VCaP (cell line): ENCODE data around the gene CTNND2.

ENCODE experiments used
- H3K27ac ChIP-seq: fragments of 450-650 bp; 2 replicates; pipeline ENCODE4 v1.5.1; 2017
- TF ChIP-seq, protein P1 (sequence below): fragments of 450-650 bp; conservative IDR thresholded peaks from 2 replicates; pipeline ENCODE4 v1.5.1; 2017; ENCODE audit warnings: mild to moderate bottlenecking, moderate library complexity

CTNND2 gene

DNA sequence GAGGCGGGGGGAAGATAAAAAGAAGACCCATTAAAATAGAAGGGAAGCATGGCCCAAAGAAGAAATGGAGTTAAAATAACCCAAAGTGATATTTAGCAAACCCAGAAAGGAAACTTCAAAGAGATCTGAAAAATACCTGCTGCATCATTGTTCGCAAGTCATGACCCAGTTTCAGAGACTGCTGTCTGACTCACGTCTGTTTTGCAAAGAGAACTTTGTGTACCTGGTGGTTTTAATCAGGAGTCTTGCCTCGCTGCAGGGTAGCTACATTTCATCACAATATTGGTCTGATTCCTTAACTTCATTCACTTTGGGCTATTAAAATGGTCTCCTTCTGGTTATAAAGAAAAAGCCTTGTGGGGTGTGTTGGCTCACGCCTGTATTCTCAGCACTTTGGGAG, 682.1 kb downstream of the CTNND2 start:
- TF ChIP-seq, protein P1, sequence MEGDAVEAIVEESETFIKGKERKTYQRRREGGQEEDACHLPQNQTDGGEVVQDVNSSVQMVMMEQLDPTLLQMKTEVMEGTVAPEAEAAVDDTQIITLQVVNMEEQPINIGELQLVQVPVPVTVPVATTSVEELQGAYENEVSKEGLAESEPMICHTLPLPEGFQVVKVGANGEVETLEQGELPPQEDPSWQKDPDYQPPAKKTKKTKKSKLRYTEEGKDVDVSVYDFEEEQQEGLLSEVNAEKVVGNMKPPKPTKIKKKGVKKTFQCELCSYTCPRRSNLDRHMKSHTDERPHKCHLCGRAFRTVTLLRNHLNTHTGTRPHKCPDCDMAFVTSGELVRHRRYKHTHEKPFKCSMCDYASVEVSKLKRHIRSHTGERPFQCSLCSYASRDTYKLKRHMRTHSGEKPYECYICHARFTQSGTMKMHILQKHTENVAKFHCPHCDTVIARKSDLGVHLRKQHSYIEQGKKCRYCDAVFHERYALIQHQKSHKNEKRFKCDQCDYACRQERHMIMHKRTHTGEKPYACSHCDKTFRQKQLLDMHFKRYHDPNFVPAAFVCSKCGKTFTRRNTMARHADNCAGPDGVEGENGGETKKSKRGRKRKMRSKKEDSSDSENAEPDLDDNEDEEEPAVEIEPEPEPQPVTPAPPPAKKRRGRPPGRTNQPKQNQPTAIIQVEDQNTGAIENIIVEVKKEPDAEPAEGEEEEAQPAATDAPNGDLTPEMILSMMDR, result no peak
- H3K27ac ChIP-seq, result no peak overlapping the region

DNA sequence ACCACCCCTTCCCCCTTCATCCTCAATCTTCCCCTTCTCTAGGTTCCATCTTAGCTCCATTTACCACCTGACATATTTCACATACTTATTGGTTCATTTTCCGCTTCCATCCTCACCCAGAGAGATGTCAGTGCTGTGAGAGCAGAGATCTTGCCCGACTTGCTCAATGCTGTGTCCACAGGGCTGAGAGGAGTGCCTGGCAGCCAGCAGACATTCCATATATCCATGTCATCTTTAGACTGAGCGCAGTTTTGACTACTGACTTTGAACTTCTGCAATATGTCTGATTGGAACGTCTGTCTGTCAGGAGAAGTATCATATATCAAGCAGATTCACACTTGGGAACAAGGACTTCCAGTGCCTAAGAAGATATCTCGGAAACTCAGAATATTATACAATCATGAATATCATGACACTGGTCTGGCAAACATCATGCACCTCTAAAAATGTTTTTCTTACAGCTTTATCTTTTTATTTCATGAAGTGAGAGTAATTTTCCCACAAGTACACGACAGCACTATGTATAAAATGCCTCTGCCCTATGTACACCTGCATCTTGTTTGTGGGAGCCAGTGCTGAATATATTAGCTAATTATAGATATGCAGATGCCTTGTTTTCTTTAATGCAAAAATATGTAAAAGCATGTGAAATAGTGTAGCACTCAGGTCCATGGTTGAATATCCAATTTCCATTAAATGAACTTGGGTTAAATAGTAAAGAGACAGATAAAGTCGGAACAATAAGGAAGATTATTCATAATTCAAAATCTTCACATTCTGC, 689.2 kb downstream of the CTNND2 start:
- peak overlapping the region; percentile 84 for H3K27ac ChIP-seq
- TF ChIP-seq, protein P1, result no peak

DNA sequence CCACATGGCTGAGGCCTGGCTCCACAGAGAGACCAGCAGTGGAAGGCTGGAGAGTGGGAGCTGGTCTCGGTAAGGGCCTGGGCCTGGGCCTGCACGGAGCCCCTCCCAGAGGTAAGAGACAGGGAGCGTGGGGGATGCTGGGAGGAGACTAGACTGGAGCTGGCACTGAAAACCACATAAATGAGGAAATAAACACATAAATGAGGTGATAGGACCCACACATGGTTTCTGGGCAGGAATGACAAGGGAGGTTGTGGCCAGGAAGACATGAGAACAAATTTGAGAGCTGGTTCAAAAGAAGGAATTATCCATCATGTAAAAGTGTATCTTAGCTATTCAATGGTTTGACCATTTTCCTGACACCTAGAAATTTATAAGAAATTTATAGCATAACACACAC, 691.5 kb downstream of the CTNND2 start:
- H3K27ac ChIP-seq, result peak overlapping the region; percentile 84; the same call in 1 of the 2 replicates
- TF ChIP-seq, protein P1, result no peak

- TF ChIP-seq, protein P1, result no peak
- no peak overlapping the region for H3K27ac ChIP-seq
These were observed 706.5 kb downstream of the CTNND2 start for GRCh38 chr5:11197726-11198125.

GRCh38 chr5:11191673-11192072, 712.6 kb downstream of the CTNND2 start:
- H3K27ac ChIP-seq, result no peak overlapping the region; the same call in 1 of the 2 replicates
- TF ChIP-seq, protein P1, result no peak

DNA sequence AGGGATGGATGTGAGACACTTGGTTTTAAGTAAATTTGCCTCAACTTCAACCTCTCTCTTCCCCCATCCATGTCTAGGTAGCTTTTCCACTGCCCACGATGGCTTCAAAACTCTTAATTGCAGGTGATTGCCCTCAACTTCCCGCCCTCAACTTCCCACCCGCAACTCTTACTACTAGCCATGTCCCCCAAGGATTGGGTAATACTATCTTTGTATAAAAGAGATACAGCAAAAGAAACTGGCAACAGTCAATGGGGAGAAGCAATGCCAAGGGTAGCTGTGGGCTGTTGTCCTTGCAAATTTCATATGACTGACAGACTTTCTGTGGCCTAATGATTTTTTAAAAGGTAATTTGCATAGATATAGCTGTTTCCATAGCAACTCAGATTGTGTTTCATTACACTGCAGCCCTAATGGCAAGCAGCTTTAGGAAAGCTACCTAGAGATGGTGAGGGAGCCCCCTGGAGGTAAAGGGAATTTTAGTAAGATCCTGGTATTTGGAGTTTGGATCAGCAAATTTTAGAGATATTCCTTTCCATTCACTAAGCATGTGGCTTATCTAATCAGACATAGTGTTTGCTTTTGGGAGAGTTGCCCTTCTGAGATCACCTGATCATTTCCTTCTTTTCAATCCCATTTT, 721.7 kb downstream of the CTNND2 start:
- peak overlapping the region; percentile 51 for H3K27ac ChIP-seq
- TF ChIP-seq, protein P1, result peak; percentile 78

DNA sequence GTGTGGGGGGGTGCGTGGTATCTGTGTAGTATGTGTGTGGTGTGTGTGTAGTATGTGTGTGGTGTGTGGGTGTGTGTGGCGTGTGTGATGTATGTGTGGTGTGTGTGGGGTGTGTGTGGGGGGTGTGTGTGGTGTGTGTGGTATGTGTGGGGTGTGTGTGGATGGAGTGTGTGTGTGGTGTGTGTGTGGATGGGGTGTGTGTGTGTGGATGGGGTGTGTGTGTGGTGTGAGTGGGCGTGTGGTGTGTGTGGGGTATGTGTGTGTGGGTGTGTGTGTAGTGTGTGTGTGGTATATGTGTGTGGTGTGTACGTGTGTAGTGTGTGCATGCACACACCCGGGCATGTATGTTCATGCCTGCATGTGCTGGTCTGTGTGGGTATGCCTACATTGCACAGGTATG, 722.3 kb downstream of the CTNND2 start:
- H3K27ac ChIP-seq, result no peak overlapping the region; the same call in 1 of the 2 replicates
- TF ChIP-seq, protein P1, result no peak
